ENCODE measurements around the gene BRWD1. TPM values are rescaled to one million over a fixed set of nuclear protein-coding genes. Genes with fewer than 3 reads are reported as not detected.

BRWD1 gene
- total RNA-seq, 2 donors from 2014 or later = 38.6 to 43.1 TPM

GRCh38 chr21:39198800-39199199 lies 114.6 kb downstream of the BRWD1 start:
- Histone ChIP-seq H3K27me3 (no peaks in the 10 kb centered on the region), H3K27ac (no peak overlapping the region), H3K4me3 (no peak overlapping the region), H3K9ac (ENCODE audit: low read depth in 2 of 2, low read length in 2 of 2) (no peak overlapping the region), H3K4me1 (peaks cover 7% of the 10 kb centered on the region), H3K9me3 (no peaks in the 10 kb centered on the region), H3K36me3 (peaks cover 21% of the 10 kb centered on the region)
- no peak for TF ChIP-seq CTCF (IDR thresholded peaks at IDR 0.05)
- intact Hi-C loops (cut with DNase I) = loop anchor here (10.0 kb wide), 1 partner anchor 66 kb away; no protein-coding TSS in a partner anchor
- no peak for DNase-seq

- H3K36me3 ChIP-seq = peaks cover 21% of the 10 kb centered on the region
- no peak for TF ChIP-seq CTCF (IDR thresholded peaks at IDR 0.05)
These were observed 115.8 kb downstream of the BRWD1 start for GRCh38 chr21:39197448-39198233.

GRCh38 chr21:39196838-39197237 lies 116.6 kb downstream of the BRWD1 start:
- no peak overlapping the region for H3K27ac ChIP-seq
- H3K36me3 ChIP-seq = peaks cover 18% of the 10 kb centered on the region

More at GRCh38 chr21:39197448-39198233, 115.8 kb downstream of the BRWD1 start:
- Histone ChIP-seq H3K27me3 (no peaks in the 10 kb centered on the region), H3K9ac (ENCODE audit: low read depth in 2 of 2, low read length in 2 of 2) (no peak overlapping the region), H3K9me3 (no peaks in the 10 kb centered on the region), H3K4me1 (peaks cover 7% of the 10 kb centered on the region), H3K4me3 (no peak overlapping the region), H3K27ac (no peak overlapping the region)
- intact Hi-C loops (cut with DNase I) = loop anchor here (10.0 kb wide), 1 partner anchor 67 kb away; no protein-coding TSS in a partner anchor
- no peak for DNase-seq

GRCh38 chr21:39196310-39196709 lies 117.1 kb downstream of the BRWD1 start:
- H3K27ac ChIP-seq = peak overlapping the region; percentile 12
- intact Hi-C loops (cut with DNase I) = loop anchor here (10.0 kb wide), 1 partner anchor 68 kb away; no protein-coding TSS in a partner anchor
- H3K9me3 ChIP-seq = no peaks in the 10 kb centered on the region
- peaks cover 7% of the 10 kb centered on the region for H3K4me1 ChIP-seq
- TF ChIP-seq CTCF (IDR thresholded peaks at IDR 0.05) = no peak
- peaks cover 13% of the 10 kb centered on the region for H3K36me3 ChIP-seq
- H3K9ac ChIP-seq (ENCODE audit: low read depth in 2 of 2, low read length in 2 of 2) = no peak overlapping the region
- DNase-seq = no peak
- no peak overlapping the region for H3K4me3 ChIP-seq
- H3K27me3 ChIP-seq = no peaks in the 10 kb centered on the region

More at GRCh38 chr21:39196838-39197237, 116.6 kb downstream of the BRWD1 start:
- intact Hi-C loops (cut with DNase I) = loop anchor here (10.0 kb wide), 1 partner anchor 68 kb away; no protein-coding TSS in a partner anchor
- no peak overlapping the region for H3K4me3 ChIP-seq
- H3K9ac ChIP-seq (ENCODE audit: low read depth in 2 of 2, low read length in 2 of 2) = no peak overlapping the region
- no peaks in the 10 kb centered on the region for H3K9me3 ChIP-seq
- TF ChIP-seq CTCF (IDR thresholded peaks at IDR 0.05) = no peak
- no peak for DNase-seq
- no peaks in the 10 kb centered on the region for H3K27me3 ChIP-seq
- peaks cover 7% of the 10 kb centered on the region for H3K4me1 ChIP-seq

GRCh38 chr21:39193380-39193779 lies 120.1 kb downstream of the BRWD1 start:
- TF ChIP-seq CTCF (IDR thresholded peaks at IDR 0.05) = no peak
- H3K36me3 ChIP-seq = peaks cover 4% of the 10 kb centered on the region
- H3K9me3 ChIP-seq = no peaks in the 10 kb centered on the region
- H3K4me3 ChIP-seq = no peak overlapping the region
- intact Hi-C loops (cut with DNase I) = loop anchor here (10.0 kb wide), 1 partner anchor 71 kb away; no protein-coding TSS in a partner anchor
- no peak overlapping the region for H3K27ac ChIP-seq
- DNase-seq = no peak
- no peaks in the 10 kb centered on the region for H3K27me3 ChIP-seq
- peaks cover 7% of the 10 kb centered on the region for H3K4me1 ChIP-seq
- H3K9ac ChIP-seq (ENCODE audit: low read depth in 2 of 2, low read length in 2 of 2) = no peak overlapping the region

Measured in colonic mucosa (tissue), 4 donors.